HG02943 (cell line): ENCODE measurements around the gene LRRC36.

Experiments
- ATAC-seq: cut with Tn5 transposase; IDR thresholded peaks from one replicate; pipeline ENCODE4 v1.9.1; 2021; ENCODE audit warnings: mild to moderate bottlenecking, low read depth, moderate library complexity; ENCODE audit not compliant: unreplicated experiment

LRRC36 gene

GRCh38 chr16:67294171-67294757 is 32.4 kb upstream of the LRRC36 start:
- ATAC-seq: no peak

- ATAC-seq: no peak
These were observed 31.7 kb upstream of the LRRC36 start for GRCh38 chr16:67294938-67295361.

DNA sequence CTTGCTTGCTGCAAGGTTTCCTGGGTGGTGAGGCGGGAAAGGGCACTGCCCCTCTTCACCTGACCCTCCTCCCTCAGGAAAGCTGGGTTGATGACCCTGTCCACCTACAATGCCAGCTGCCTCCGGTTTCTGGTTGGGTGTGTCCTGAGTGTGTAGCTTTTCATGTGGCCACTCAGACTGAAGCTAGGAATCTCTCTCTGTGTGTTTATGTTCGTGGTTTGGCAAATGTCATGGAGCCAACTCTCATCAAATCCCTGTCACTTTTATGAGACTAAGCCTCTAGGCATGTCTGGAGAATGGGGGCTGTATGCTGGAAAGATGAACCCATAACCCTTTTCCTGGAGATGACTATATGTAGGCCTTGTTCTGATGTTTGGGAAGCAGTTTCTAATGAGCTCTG is 30.2 kb upstream of the LRRC36 start:
- ATAC-seq: no peak

DNA sequence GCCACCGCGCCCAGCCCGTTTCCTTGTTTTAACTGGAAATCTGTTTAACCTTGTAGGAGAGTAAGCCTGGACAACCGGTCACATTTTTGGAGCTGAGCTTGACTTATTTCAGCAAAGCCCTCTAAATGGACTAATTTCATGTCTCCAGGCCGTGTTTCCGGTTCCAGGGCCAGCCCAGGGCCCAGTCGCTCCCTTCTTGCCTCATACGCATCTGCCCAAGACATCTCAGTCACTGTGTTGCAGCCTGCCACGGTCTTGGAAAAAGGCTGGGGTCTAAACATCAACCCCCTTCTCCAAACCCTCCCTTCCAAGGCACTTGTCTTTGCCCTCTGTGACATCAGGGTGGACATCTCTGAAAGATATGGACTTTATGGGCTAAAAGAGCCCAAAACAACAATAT is 28.3 kb upstream of the LRRC36 start:
- no peak for ATAC-seq

GRCh38 chr16:67299269-67299668 is 27.3 kb upstream of the LRRC36 start:
- ATAC-seq: no peak

- ATAC-seq: no peak
These were observed 25.4 kb upstream of the LRRC36 start for GRCh38 chr16:67301080-67301782.

DNA sequence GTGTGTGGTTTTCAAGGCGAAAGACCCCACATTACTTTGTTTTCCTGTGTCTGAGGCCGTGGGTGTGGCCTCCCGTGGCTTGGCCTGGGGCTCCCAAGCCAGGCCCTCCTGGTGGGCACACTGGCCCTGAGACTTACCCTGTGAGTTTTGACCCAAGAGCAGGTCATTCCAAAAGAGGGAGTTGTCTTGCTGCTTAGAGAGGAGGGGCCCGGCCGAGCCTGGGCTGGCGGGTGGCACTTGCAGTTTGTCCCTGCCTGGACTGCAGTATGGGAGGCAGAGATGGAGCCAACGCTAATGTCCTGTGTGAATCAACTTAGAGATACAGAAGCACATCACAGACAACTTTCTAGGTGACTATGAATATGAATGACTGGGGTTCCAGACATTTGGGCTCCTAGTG is 24.5 kb upstream of the LRRC36 start:
- no peak for ATAC-seq

DNA sequence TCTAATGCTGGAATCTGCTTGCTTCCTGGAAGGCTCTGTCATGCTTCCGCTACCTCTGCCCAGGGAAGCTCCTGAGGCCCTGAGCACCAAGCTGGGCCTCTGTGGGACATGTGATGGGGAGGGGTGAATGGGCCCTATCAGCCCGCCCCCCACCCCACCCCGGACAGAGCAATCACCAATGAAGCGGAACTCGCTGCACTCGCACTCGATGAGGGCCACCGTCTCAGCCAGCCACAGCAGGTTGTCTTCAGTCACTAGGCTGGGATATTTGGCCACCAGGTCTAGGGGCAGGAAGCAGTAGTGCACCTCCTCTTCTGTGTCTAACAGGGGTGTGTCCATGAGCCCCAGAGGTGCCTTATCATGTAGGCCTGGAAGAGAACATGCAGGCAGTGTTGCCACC is 23.6 kb upstream of the LRRC36 start:
- ATAC-seq: no peak

- ATAC-seq: no peak
These were observed 22.6 kb upstream of the LRRC36 start for GRCh38 chr16:67304020-67304419.

DNA sequence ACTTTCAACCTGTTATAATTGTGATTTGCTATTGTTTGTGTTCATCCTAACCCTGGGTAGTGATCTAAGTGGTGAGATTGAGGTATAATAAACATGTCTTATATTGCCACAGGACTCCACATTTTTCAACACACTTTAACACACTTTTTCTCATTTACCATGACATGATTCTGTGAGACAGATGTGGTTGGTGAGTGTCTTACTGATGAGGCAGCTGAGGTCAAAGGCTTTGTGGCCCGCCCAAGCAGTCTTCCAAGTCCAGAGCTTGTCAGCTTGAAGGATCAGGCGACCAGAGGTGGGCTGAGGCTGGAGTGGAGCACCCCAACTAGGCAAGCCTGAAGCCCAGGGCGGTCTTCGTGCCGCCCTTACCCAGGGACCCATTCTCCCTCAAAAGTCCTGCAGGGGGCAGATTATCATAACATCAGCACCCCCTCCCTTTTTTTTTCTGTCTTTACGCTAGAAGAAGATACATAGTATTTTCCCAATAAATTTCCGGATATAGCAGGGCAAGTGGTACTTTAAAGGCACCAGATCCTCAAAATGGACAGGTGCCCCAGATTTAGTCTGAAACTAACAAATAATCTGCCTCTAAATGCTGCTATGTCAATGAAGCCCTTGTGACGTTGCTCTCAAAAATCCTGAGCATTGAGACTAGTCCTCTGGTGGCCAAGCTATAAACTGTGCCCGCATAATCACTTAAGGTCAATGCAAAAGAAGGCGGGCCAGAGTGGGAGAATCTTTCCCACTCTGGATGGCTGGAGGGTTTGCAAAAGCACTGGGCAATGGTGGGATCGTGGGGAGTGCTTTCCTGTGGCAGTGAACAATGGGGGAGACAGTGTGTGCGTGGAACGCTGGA is 21.2 kb upstream of the LRRC36 start:
- no peak for ATAC-seq

DNA sequence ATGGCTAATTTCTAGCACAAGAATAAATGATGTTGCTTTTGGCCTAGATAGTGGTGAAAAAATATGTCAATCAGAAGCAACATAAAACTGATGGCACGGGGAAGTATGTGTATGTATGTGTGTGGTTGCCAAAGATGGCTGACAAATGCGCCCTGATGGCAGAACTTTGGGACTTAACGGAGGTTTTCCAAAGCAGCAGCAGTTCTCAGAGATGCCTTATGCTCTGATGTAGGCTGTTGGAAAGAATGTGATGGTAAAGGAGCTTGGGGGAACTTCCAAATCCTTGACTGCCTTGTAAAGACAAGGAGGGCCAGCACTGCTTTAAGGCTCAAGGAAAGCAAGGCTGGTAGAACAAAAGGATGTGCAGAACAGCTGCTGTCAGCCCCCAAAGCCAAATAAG is 16.1 kb upstream of the LRRC36 start:
- no peak for ATAC-seq

DNA sequence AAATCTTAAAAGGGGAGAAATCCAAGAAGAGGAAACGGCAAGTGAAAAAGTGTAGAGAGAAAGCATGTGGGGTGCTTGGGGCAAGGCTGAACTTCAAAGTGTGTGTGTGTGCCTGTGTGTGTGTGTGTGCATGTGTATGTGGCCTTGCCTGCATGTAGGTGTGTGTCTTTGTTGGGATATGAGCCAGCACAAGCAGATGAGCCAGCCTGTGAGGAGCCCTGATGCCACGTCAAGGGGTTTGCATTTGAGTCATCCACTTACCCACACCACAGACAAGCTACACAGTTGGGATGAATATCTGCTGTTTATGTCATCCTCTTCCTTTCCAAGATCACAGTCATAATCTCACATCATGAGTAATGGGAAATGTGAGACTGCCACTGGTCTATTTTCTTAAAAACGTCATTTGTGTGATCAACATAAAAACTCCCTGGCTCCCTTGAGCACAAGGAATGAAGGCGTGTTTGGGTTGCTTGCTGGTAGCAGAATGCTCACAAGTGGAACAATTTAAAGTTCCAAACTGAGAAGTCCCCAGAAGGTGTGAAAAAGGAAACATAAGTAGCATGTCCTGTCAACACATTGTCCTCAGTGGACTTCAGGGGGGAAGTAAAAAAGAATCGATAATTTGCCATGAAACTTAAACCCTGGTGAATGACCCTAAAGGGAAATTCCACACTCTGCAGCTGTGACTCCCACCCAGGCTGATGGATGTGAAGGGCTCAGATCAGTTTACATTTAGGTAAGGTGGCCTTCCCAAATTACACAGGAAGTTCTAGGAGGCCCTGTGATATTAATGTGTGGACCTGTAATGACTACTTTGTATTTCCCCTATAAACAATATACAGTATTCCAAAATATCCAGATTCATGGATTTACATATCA is 14.8 kb upstream of the LRRC36 start:
- no peak for ATAC-seq

DNA sequence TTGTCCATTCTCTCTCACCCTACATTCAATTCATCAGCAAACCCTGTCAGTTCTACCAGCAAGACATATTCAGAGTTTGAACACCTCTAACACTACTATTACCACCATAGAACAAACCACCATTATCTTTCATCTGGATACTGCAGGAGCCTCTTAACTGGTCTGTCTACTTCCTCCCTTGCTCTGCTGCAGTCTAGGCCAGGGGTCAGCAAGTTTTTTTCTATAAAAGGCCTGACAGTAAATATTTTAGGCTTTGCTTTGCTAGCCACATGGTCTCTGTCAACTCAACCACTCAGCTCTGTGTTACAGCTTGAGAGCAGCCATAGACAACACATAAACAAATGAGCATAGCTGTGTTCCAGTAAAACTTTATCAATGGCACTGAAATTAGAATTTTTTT is 13.9 kb upstream of the LRRC36 start:
- no peak for ATAC-seq

DNA sequence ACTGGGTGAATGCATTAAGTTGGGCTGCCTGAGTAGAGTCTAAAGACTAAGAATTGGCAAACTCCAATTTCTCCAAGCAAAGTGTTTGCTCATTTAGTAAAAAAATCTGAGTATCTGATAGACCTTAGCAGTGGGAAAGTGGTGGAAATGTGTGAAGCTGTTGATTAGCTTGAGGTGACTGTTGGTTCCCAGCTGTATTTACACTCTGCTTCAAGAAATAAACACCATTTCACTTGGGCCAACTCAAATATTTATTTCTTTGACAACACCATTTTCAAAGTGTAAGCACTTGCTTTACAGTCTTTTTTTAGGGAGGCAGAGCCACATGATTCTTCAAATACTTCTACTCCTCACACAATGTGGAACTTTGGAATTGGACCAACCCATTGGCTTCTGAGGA is 8.8 kb upstream of the LRRC36 start:
- no peak for ATAC-seq

- ATAC-seq: no peak
These were observed 522 bp upstream of the LRRC36 start for GRCh38 chr16:67326115-67326471.

DNA sequence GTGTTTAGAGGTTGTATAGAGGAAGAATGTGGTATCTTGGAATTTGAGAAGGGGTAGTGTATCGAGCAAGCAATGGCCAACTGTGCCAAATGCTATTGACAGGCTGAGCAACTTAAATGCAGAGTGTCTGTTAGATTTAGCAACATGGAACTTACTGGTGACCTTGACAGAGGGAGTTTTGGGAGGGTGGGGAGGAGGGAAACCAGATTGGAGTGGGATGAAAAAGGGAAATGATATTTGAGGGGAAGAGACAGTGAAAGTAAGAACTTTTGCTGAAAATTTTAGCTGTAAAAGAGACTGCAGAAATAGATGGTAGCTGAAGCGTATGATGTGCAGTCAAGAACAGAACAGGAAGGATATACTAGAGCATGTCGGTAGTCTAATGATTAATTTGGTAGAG is 1.1 kb downstream of the LRRC36 start:
- ATAC-seq: no peak

DNA sequence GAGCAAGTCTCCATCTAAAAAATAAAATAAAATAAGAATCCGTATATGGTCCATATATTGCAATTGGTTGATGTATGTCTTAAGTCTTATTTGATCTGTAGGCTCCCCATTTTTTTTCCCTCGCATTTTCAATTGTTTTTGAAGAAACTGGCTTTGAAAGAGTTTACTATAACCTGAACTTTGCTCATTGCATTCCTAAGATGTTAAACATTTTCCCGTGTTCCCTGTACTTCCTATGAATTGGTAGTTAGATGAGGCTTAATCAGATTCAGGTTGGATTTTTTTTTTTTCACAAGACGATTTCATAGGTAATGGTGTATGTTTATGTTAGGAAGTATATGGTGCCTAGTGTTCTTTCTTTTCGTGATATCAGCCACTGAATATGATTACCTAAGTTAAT is 3.3 kb downstream of the LRRC36 start:
- no peak for ATAC-seq

DNA sequence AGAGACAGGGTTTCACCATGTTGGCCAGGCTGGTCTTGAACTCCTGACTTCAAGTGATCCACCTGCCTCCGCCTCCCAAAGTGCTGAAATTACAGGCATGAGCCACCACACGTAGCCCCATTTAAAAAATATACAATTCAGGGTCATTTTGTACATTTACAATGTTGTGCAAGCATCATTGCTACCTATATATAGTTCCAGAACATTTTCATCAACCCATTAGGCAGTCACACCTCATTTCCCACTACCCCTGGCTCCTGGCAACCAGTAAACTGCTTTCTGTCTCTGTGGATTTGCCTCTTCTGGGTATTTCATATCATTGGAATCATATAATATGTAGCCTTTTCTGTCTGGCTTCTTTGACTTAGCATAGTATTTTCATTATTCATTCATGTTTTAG is 6.7 kb downstream of the LRRC36 start:
- no peak for ATAC-seq

DNA sequence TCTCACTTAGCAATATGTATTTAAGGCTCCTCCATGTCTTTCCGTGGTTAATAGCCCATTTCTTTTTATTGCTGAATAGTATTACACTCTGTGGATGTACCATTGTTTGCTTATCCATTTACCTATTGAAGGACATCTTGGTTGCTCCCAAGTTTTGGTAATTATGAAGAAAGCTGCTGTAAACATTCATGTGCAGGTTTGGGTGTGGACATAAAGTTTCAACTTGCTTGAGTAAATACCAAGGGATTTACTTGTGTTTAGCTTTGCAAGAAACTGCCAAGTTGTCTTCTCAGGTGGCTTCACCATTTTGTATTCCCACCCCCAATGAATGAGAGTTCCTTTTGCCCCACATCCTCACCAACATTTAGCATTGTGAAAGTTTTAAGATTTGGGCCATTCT is 9.5 kb downstream of the LRRC36 start:
- no peak for ATAC-seq

DNA sequence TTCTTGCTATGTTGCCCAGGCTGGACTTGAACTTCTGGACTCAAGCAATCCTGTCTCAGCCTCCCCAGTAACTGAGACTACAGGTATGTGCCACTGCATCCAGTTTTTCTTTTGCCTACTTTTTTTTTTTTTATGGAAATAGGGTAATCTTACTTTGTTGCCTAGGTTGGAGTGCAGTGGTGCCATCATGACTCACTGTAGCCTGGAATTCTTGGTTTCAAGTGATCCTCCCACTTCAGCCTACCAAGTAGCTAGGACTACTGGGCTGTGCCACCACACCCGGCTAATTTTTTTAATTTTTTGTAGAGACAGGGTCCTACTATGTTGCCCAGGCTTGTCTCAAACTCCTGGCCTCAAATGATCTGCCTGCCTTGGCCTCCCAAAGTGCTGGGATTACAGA is 10.0 kb downstream of the LRRC36 start:
- ATAC-seq: no peak

GRCh38 chr16:67339453-67339852 is 12.8 kb downstream of the LRRC36 start:
- no peak for ATAC-seq
